Measurements from ENCODE around the gene PDE10A.

PDE10A gene

DNA sequence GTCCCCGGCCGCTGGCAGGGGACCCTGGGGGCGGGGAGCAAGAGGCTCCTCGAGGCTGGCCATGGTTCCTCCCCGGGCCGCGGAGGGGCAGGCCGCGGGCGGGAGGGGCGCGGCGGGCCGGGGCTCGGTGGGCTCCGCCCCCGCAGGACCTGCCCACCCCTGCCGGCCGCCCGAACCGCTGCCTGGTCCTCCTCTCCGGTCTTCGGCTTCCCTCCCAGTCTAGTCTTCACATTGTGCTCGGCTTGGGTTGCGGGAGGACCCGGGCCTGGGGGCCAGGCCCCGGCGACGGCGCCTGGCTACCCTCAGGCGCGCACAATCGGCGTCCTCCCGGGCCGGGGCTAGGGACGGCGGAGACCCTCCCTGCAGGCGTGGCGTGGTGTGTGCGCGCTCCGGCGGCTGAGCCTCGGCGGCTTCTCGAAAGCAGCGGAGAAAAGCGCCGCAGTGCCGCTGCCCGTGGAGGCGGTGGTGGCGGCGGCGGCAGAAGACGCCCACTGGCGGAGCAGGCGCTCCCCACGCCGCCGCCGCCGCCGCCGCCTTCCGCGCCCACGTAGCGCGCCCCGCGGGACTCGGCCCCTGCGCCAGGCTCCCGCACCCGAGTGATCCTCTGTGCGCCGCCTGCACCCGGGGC lies at the start of gene PDE10A:
Gene PDE10A, minus strand, starts transcription at position 493 of the 628 bp plus-strand sequence. Its CDS starts 430 bp downstream, at position 63.
- no peak for DNase-seq

GRCh38 chr6:165708985-165709576 lies 46.0 kb upstream of the PDE10A start:
- no peak for DNase-seq

- DNase-seq: no peak
These were observed 44.2 kb upstream of the PDE10A start for GRCh38 chr6:165707067-165707853.

DNA sequence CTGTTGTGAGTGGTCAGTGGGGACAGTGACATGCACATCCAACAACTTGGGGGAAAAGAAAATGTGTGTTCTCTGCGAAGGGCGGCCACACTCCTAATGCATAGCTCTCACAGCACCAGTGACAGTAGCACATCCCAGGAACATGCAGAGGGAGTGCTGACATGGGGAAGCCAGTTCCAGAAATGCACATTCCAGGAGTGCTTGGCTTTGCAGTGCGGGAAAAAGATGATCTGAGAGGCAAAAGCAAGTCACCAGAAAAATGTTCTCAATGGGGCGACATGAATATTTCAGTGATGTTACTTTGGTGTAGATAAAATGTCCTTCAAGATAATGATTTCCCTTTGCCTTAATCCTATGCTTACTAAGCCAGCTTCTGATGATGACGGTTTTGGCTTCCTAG lies 42.9 kb upstream of the PDE10A start:
- no peak for DNase-seq

DNA sequence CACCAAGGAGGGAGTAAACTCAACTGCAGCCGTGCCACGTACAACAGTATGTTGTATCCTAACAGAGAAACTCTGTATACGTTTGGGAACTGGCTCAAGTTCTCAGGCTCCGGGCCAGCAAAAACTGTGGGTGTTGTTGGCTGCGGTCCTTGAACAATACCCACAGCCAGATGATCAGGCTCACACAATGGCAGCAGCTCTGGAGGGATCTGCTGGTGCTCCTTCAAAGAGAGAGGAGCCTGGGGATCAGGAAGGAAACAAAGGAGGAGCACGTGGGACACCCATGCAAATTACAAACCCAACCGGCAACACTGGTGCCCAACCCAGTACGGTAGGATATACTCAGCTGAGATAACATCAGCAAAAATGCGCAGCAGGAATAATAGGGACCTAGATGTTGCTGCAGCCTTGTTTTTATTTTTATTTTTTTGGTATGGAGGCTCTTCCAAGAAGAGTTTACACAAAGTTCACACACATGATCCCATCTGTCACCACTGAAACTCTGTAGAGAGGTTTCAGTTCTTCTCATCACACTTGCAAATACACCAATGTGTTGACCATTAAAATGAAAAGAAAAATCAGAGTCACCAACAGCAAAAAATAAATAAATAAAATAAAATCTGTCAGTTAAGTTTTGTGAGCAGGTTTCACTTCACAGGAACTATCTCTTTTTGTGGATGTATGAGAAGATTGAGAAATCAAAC lies 41.2 kb upstream of the PDE10A start:
- no peak for DNase-seq

DNA sequence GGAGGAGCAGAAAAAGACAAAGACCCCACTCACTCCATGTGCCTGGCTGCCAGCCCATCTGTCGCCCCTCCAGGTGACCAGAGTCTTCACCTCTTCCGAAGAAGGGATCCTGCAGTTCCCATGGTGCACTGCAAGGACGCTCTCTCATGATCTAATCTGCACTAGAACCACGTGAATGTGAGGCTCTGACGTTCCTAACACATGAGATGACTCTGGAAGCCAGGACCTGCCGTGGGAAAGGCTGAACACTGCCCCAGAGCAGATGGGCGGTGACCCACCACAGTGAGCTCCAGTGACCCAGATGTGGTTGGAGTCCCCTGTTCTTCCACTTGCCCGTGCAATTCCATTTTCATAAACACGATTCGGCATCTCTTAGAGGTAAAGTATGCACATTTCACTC lies 39.6 kb upstream of the PDE10A start:
- no peak for DNase-seq

GRCh38 chr6:165701564-165702354 lies 38.7 kb upstream of the PDE10A start:
- DNase-seq: no peak

GRCh38 chr6:165701005-165701404 lies 38.0 kb upstream of the PDE10A start:
- DNase-seq: no peak

DNA sequence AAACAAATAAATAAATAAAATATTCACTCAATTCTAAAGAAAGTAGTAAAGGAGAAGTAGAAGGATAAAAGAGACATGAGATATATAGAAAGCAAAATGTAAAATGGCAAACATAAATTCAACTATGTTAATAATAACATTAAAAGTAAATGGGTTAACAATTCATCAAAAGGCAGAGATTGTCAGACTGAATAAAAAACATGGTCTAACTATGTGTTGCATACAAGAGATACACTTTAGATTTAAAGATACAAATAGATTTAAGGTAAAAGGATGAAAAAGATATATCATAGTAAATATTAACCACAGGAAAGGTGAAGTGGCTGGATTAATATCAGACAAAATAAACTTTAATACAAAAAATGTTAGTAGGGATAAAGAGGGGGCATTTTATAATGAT lies 35.8 kb upstream of the PDE10A start:
- no peak for DNase-seq

GRCh38 chr6:165697171-165697570 lies 34.1 kb upstream of the PDE10A start:
- DNase-seq: no peak

GRCh38 chr6:165695722-165696515 lies 32.9 kb upstream of the PDE10A start:
- DNase-seq: no peak

DNA sequence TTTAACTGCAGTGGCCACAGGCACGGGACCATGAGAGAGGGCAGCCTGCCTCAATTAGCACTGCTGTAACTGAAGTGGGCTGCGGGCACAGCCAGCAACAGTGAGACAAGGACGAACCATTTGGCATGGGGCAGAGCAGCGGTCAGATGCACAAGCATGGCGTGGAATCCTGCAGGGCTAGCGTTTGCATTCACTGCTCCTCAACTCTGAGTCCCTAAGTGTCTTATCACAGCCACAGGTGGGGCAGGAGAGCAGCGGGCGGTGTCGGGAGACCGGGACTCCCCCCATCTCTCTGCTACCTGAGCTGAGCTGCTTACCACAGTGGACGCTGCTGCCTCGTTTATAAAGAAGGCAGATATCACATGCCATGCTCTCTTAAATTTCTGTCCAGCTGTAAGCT lies 31.3 kb upstream of the PDE10A start:
- DNase-seq: no peak

GRCh38 chr6:165692106-165692653 lies 29.1 kb upstream of the PDE10A start:
- DNase-seq: no peak

GRCh38 chr6:165689699-165690098 lies 26.7 kb upstream of the PDE10A start:
- DNase-seq: no peak

- no peak for DNase-seq
These were observed 23.7 kb upstream of the PDE10A start for GRCh38 chr6:165686596-165687365.

- no peak for DNase-seq
These were observed 22.3 kb upstream of the PDE10A start for GRCh38 chr6:165685302-165685701.

DNA sequence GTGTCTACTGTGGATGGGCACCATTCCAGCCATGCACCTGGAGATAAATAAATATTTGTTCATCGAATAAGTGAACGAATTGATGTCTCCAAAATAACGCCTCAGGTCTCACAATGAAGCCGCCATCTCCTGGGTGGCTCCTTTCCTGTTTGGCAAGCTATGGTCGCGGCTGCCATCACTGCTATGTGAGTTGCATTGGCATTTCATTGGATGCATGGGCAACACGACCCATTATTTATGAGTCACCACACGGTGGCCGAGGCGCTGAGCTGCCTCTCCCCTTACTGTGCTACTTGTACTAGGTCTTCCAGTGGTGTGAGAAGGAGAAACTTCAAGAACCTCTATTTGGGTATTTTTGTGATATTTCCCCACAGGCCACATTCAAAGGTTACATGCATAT lies 21.3 kb upstream of the PDE10A start:
- DNase-seq: no peak

DNA sequence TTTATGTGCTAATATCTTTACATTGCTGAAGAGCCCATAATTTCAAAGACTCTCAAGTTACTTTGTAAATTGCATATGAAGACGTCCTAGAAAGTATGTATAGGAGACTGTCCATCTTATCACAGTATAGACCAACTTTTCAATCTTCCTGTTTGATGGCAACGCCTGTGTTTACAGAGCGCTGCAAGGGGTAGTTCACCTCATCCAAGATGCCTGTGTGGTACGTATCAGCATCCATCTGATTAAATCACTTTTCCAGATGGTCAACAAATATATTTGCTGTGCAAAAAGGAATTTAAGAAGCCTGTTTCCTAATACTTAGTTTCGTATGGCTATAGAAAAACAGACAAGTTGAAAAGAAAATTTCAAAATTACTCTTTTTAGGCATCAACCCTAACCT lies 17.9 kb upstream of the PDE10A start:
- DNase-seq: no peak

DNA sequence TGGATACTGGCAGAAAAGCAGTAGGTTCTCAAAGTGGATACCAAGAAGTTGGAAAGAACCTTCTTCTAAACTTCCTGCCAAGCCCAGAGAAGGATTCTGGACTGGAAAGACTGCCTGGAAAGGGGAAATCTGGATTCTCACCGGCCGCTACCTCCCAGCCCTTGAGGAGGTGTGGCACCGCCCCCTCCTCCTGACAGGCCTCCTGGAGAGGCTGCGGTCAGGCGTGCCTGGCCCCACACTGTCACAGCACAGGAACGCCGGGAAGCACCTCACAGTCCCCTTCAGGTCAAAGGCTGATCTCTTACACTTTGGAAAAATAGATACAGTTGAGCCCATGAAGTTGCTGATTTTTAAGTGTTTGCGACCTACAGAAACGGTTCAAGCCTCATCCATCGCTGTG lies 16.3 kb upstream of the PDE10A start:
- no peak for DNase-seq

- DNase-seq: no peak
These were observed 15.9 kb upstream of the PDE10A start for GRCh38 chr6:165678904-165679303.

DNA sequence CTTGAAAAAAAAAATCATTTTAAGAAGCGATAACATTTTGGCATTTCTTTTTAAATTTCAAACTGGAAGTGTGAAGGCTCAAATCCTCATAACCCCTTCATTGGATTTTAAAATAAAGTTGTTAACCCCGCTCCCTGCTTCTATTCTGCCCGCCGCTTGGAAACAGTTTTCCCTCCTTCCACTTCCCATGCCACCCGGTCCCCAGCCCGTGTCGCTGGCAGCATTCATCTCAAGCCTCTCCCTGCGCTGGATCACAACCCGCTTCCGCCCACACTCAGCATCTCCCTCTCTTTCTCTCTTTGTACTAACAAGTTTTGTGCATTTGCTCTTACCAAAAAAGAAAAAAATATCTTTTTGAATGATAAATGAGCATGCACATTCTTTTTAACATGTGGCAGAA lies 15.4 kb upstream of the PDE10A start:
- DNase-seq: no peak

All from CD4-positive, alpha-beta T cell treated with Interleukin-17A for 4 hours (primary cell).